T-helper 17 cell (primary cell): ENCODE measurements around the gene OTUD6A. TPM values are rescaled to one million over a fixed set of nuclear protein-coding genes. Genes with fewer than 3 reads are reported as not detected.

Experiments used
- total RNA-seq, 4 donors: library from RNA in 2 of 4; stranded (reverse) in 2 of 4; gene quantifications; one replicate each; pipeline ENCODE4 v1.2.3 and lab custom pipeline; 2022 to 2026

OTUD6A gene
- total RNA-seq, 2 donors from 2014 or later, result not detected

Other genes with a start within 250 kb of the OTUD6A start
- not detected for gene AWAT2, start 12.5 kb upstream of the OTUD6A start, total RNA-seq
- gene IGBP1, start 71.0 kb downstream of the OTUD6A start, total RNA-seq, result 10 to 100 TPM; 54.0 to 56.1 TPM
- gene DGAT2L6, start 115.0 kb downstream of the OTUD6A start, total RNA-seq, result not detected
- not detected for gene AWAT1, start 172.2 kb downstream of the OTUD6A start, total RNA-seq
- gene P2RY4, start 197.7 kb downstream of the OTUD6A start, total RNA-seq, result under 1 TPM in 1 of 2 donors, not detected in 1; 0.17 TPM
- not detected for gene ARR3, start 205.9 kb downstream of the OTUD6A start, total RNA-seq
- not detected for gene RAB41, start 219.7 kb downstream of the OTUD6A start, total RNA-seq
- gene PDZD11, start 227.5 kb downstream of the OTUD6A start, total RNA-seq, result 10 to 100 TPM; 12.1 to 13.4 TPM
- gene KIF4A, start 227.6 kb downstream of the OTUD6A start, total RNA-seq, result under 1 TPM; 0.05 to 0.23 TPM